Smooth muscle cell (in vitro differentiated cells): ENCODE data around the gene CAPZB. TPM values are rescaled to one million over a fixed set of nuclear protein-coding genes. Genes with fewer than 3 reads are reported as not detected.
A peak's percentile ranks its signal among the peaks of the same experiment; 100 is the strongest.

Source experiments
- DNase-seq: peaks from one replicate; lab custom pipeline; 2025; ENCODE audit not compliant: unreplicated experiment; lab: John Stamatoyannopoulos, UW
- H2AFZ ChIP-seq: fragments of 200-600 bp; sonication (generic); 2 replicates; pipeline ENCODE4 v1.6.0; 2016; ENCODE audit warnings: antibody characterized with exemption, low read depth, mild to moderate bottlenecking
- H3F3A ChIP-seq: fragments of 200-600 bp; sonication (generic); 2 replicates; pipeline ENCODE4 v1.6.0; 2017; ENCODE audit warnings: antibody characterized with exemption, low read depth
- H3K27ac ChIP-seq: fragments of 200-600 bp; sonication (generic); 2 replicates; pipeline ENCODE4 v1.5.1; 2016; ENCODE audit warnings: low read depth, mild to moderate bottlenecking
- H3K27me3 ChIP-seq: fragments of 200-600 bp; sonication (generic); 2 replicates; pipeline ENCODE4 v1.6.1; 2016; ENCODE audit warnings: low read depth, mild to moderate bottlenecking
- H3K36me3 ChIP-seq: fragments of 200-600 bp; sonication (generic); 2 replicates; pipeline ENCODE4 v1.5.1; 2016; ENCODE audit warnings: low read depth
- H3K4me1 ChIP-seq: fragments of 200-600 bp; sonication (generic); 2 replicates; pipeline ENCODE4 v1.5.1; 2016; ENCODE audit warnings: low read depth
- H3K4me2 ChIP-seq: fragments of 200-600 bp; sonication (generic); 2 replicates; pipeline ENCODE4 v1.6.0; 2016; ENCODE audit warnings: mild to moderate bottlenecking
- H3K4me3 ChIP-seq: fragments of 200-600 bp; sonication (generic); 2 replicates; pipeline ENCODE4 v1.5.1; 2016; ENCODE audit warnings: mild to moderate bottlenecking
- H3K79me2 ChIP-seq: fragments of 200-600 bp; sonication (generic); 2 replicates; pipeline ENCODE4 v1.6.0; 2016; ENCODE audit warnings: low read depth, mild to moderate bottlenecking
- H3K9ac ChIP-seq: fragments of 200-600 bp; sonication (generic); 2 replicates; pipeline ENCODE4 v1.6.0; 2016; ENCODE audit warnings: low read depth
- H3K9me3 ChIP-seq: fragments of 200-600 bp; sonication (generic); replicated peaks from 2 replicates; pipeline ENCODE4 v1.5.1; 2016; ENCODE audit warnings: low read depth
- H4K20me1 ChIP-seq: fragments of 200-600 bp; sonication (generic); 2 replicates; pipeline ENCODE4 v1.6.0; 2016; ENCODE audit warnings: low read depth
- WGBS: methylation state at CpG from one replicate; pipeline ENCODE4 v1.1.7; 2016; ENCODE audit warnings: low lambda C conversion rate; 5-methylcytosine and 5-hydroxymethylcytosine counted together
- polyA plus RNA-seq: library from polyadenylated mRNA; unstranded; fragments of >200 nt; fragmentation: Nextera tagmentation; extraction: Ambion mirVana; gene quantifications from 2 replicates; pipeline ENCODE4 v1.2.1, GENCODE V29; 2016
- small RNA-seq: library from RNA; depleted of rRNA; stranded (forward); fragments of <200 nt; gene quantifications from one replicate; pipeline ENCODE3, GENCODE V24; 2014
- total RNA-seq: library from RNA; depleted of rRNA; stranded (reverse); fragments of >200 nt; gene quantifications from 2 replicates; pipeline ENCODE4 v1.2.3, GENCODE V29; 2014
- TF ChIP-seq, protein P1 (sequence below): fragments of 200-600 bp; sonication (generic); IDR thresholded peaks from 2 replicates; pipeline ENCODE4 v1.5.1; 2017; ENCODE audit warnings: borderline replicate concordance, mild to moderate bottlenecking, antibody characterized with exemption; ENCODE audit not compliant: insufficient read depth, poor library complexity, severe bottlenecking

CAPZB gene
- total and polyA plus RNA-seq, 2 experiments from 2014 or later: 205 to 405 TPM

DNA sequence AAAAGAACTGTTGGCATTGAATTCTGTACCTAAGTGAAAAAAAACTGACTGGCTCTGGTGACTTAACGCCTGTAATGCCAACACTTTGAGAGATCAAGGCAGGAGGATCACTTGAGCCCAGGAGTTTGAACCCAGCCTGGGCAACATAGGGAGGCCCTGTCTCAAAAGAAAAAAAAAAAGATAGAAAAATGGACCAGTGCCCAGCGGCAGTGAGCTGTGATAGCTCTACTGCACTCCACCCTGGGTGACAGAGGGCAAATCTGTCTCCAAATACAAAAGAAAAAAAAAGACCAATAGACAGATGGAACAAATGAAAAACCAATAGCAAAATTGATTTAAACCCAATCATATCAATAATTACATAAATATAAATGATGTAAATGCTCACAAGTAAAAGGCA, 196.1 kb downstream of the CAPZB start:
- WGBS: 78% methylated on average over 2 of the region's 2 CpGs
- H3K9me3 ChIP-seq: peaks cover under 1% of the 10 kb centered on the region
- H3K36me3 ChIP-seq: no peaks in the 10 kb centered on the region
- TF ChIP-seq, protein P1, sequence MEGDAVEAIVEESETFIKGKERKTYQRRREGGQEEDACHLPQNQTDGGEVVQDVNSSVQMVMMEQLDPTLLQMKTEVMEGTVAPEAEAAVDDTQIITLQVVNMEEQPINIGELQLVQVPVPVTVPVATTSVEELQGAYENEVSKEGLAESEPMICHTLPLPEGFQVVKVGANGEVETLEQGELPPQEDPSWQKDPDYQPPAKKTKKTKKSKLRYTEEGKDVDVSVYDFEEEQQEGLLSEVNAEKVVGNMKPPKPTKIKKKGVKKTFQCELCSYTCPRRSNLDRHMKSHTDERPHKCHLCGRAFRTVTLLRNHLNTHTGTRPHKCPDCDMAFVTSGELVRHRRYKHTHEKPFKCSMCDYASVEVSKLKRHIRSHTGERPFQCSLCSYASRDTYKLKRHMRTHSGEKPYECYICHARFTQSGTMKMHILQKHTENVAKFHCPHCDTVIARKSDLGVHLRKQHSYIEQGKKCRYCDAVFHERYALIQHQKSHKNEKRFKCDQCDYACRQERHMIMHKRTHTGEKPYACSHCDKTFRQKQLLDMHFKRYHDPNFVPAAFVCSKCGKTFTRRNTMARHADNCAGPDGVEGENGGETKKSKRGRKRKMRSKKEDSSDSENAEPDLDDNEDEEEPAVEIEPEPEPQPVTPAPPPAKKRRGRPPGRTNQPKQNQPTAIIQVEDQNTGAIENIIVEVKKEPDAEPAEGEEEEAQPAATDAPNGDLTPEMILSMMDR: no peak
- peaks cover 18% of the 10 kb centered on the region for H3K27me3 ChIP-seq
- H3K27ac ChIP-seq: no peak overlapping the region
- H3K4me2 ChIP-seq: peak overlapping the region; percentile 93
- DNase-seq: no peak
- H3K79me2 ChIP-seq: no peaks in the 10 kb centered on the region
- H3K4me1 ChIP-seq: peaks cover 4% of the 10 kb centered on the region
- H4K20me1 ChIP-seq: no peaks in the 10 kb centered on the region
- no peaks in the 10 kb centered on the region for H3F3A ChIP-seq
- peak overlapping the region; percentile 49 for H3K4me3 ChIP-seq
- H2AFZ ChIP-seq: peak overlapping the region; percentile 66
- no peak overlapping the region for H3K9ac ChIP-seq

Small RNA genes lying within 50 kb of the gene (small RNA-seq; reads per million reads assigned to genes)
- gene RN7SL277P (0.11 reads per million), gene RNU4-28P (not detected), gene RNU6-1099P (not detected)

Other genes with a start within 250 kb of the CAPZB start
- gene EMC1, start 234.0 kb downstream of the CAPZB start, total RNA-seq: 40.9 and 54.4 TPM in 2 replicates
- gene EMC1, start 234.0 kb downstream of the CAPZB start, polyA plus RNA-seq: 44.8 and 48.8 TPM in 2 replicates
- 14.7 and 16.8 TPM in 2 replicates for gene MRTO4, start 233.7 kb downstream of the CAPZB start, total RNA-seq
- 25.1 and 29.8 TPM in 2 replicates for gene MRTO4, start 233.7 kb downstream of the CAPZB start, polyA plus RNA-seq
- 0.85 TPM in 1 of 2 replicates, not detected in the other for gene AKR7A3, start 196.8 kb downstream of the CAPZB start, total RNA-seq
- gene AKR7A3, start 196.8 kb downstream of the CAPZB start, polyA plus RNA-seq: 0.62 and 1.1 TPM in 2 replicates
- 67.5 and 79.6 TPM in 2 replicates for gene AKR7A2, start 173.4 kb downstream of the CAPZB start, total RNA-seq
- 83.0 and 86.4 TPM in 2 replicates for gene AKR7A2, start 173.4 kb downstream of the CAPZB start, polyA plus RNA-seq
- 13.4 and 23.9 TPM in 2 replicates for gene SLC66A1, start 173.2 kb downstream of the CAPZB start, total RNA-seq
- 20.4 and 21.9 TPM in 2 replicates for gene SLC66A1, start 173.2 kb downstream of the CAPZB start, polyA plus RNA-seq
- gene NBL1, start 158.8 kb upstream of the CAPZB start, total RNA-seq: 9.4 and 12.3 TPM in 2 replicates
- 35.9 and 46.9 TPM in 2 replicates for gene NBL1, start 158.8 kb upstream of the CAPZB start, polyA plus RNA-seq
- gene HTR6, start 179.3 kb upstream of the CAPZB start, total RNA-seq: not detected in 2 replicates
- gene HTR6, start 179.3 kb upstream of the CAPZB start, polyA plus RNA-seq: not detected in 2 replicates